K562 (cell line): ENCODE measurements around the gene MFSD8. TPM values are rescaled to one million over a fixed set of nuclear protein-coding genes. Genes with fewer than 3 reads are reported as not detected.

Experiments
- ATAC-seq: fragments of 200-7000 bp; cut with Tn5 transposase; 3 replicates; pipeline ENCODE4 v1.9.1; 2020; ENCODE audit warnings: moderate library complexity
- BruUV-seq: library from RNA; stranded (reverse); fragments of 400-500 nt; replicated peaks from 2 replicates; lab custom pipeline; 2021; lab: Mats Ljungman, UMichigan
- CTCF ChIA-PET: fragments of 300-600 bp; formaldehyde crosslinking; extraction: SDS; loops from one replicate; lab custom pipeline; 2021; ENCODE audit warnings: low intra/inter-chr PET ratio; lab: Yijun Ruan, JAX
- POLR2A ChIA-PET: fragments of 300-600, 350-650 bp; sonication (Branson Sonifier 250); formaldehyde crosslinking; extraction: SDS; loops from one replicate; lab custom pipeline; 2021; ENCODE audit warnings: antibody characterized with exemption, inconsistent platforms; lab: Yijun Ruan, JAX
- DNase-seq, 4 experiments: peaks; one replicate each; pipeline versions ENCODE4 v3.0.0 to v3.0.0-alpha.2; 2011 to 2018; ENCODE audit warnings: low spot score in 3 of 4, mixed read lengths in 3 of 4; ENCODE audit errors: extremely low read depth in 1 of 4
- FAIRE-seq: peaks from 2 replicates; lab custom pipeline; 2011; peaks lifted over from hg19 to GRCh38; lab: Jason Lieb, UNC
- H2AFZ ChIP-seq: 2 replicates; pipeline ENCODE4 v1.6.0; 2011; ENCODE audit warnings: low read depth, low read length, control low read depth, inconsistent platforms
- H3K27ac ChIP-seq: fragments of 200-600 bp; 3 replicates; pipeline ENCODE4 v1.8.0; 2011; ENCODE audit warnings: low read depth, mild to moderate bottlenecking, control low read depth, inconsistent platforms, low read length, moderate library complexity, mixed read lengths; ENCODE audit errors: extremely low read depth
- H3K27me3 ChIP-seq, 2 experiments: fragments of 300-600 bp in 1 of 2; 2 replicates in 1 of 2; 3 replicates in 1 of 2; pipeline versions ENCODE4 v1.6.0 to v1.8.0; 2011; ENCODE audit warnings: inconsistent platforms in 2 of 2, low read length in 2 of 2, mild to moderate bottlenecking in 1 of 2, mixed read lengths in 1 of 2, moderate library complexity in 1 of 2; ENCODE audit not compliant: control insufficient read depth in 2 of 2, insufficient read depth in 2 of 2
- H3K36me3 ChIP-seq: fragments of 300-600 bp; 3 replicates; pipeline ENCODE4 v1.8.0; 2011; ENCODE audit warnings: mild to moderate bottlenecking, low read length, inconsistent platforms; ENCODE audit not compliant: control insufficient read depth, insufficient read depth
- H3K4me1 ChIP-seq, 2 experiments: fragments of 200-600 bp in 1 of 2; replicated peaks in 1 of 2; 2 replicates in 1 of 2; 3 replicates in 1 of 2; pipeline versions ENCODE4 v1.5.1 to v1.8.0; 2011; ENCODE audit warnings: inconsistent platforms in 2 of 2, low read length in 2 of 2, mild to moderate bottlenecking in 1 of 2, mixed read lengths in 1 of 2, moderate library complexity in 1 of 2; ENCODE audit not compliant: control insufficient read depth in 2 of 2, insufficient read depth in 2 of 2
- H3K4me2 ChIP-seq: 2 replicates; pipeline ENCODE4 v1.6.1; 2011; ENCODE audit warnings: low read length, control low read depth, inconsistent platforms, mixed read lengths; ENCODE audit not compliant: insufficient read depth
- H3K4me3 ChIP-seq: fragments of 200-600 bp; sonication (generic), shearing (Covaris generic); 2 replicates; pipeline ENCODE4 v1.5.1; 2016; ENCODE audit warnings: control low read depth, inconsistent platforms
- H3K79me2 ChIP-seq: fragments of 200-600 bp; 3 replicates; pipeline ENCODE4 v1.8.0; 2011; ENCODE audit warnings: low read length, inconsistent platforms; ENCODE audit not compliant: control insufficient read depth, insufficient read depth
- H3K9ac ChIP-seq, 2 experiments: 2 replicates each; pipeline versions ENCODE4 v1.6.0 to v1.6.1; 2011; ENCODE audit warnings: low read depth in 2 of 2, low read length in 2 of 2, control low read depth in 1 of 2, inconsistent platforms in 1 of 2, mild to moderate bottlenecking in 1 of 2, mixed read lengths in 1 of 2; ENCODE audit not compliant: insufficient read depth in 1 of 2
- H3K9me1 ChIP-seq: one replicate; pipeline ENCODE4 v1.6.0; 2011; ENCODE audit warnings: inconsistent platforms, mild to moderate bottlenecking, low read length, moderate library complexity; ENCODE audit not compliant: control insufficient read depth, insufficient read depth
- H3K9me3 ChIP-seq: replicated peaks from 2 replicates; pipeline ENCODE4 v1.5.1; 2011; ENCODE audit warnings: low read depth, low read length, inconsistent platforms; ENCODE audit not compliant: control insufficient read depth, insufficient read depth
- H4K20me1 ChIP-seq: replicated peaks from 2 replicates; pipeline ENCODE4 v1.6.1; 2011; ENCODE audit warnings: low read length, inconsistent platforms, mixed read lengths; ENCODE audit not compliant: control insufficient read depth, insufficient read depth
- COPS2 ChIP-seq: fragments of 450-650 bp; conservative IDR thresholded peaks from 2 replicates; pipeline ENCODE4 v1.6.1; 2016; ENCODE audit warnings: mild to moderate bottlenecking, moderate library complexity
- JUN ChIP-seq, 2 experiments: sonication (generic) in 1 of 2; formaldehyde crosslinking in 1 of 2; IDR thresholded peaks; 2 replicates each; pipeline versions ENCODE4 v1.6.1 to v1.8.0; 2012 to 2022; ENCODE audit warnings: borderline replicate concordance in 2 of 2, mild to moderate bottlenecking in 2 of 2, improper control_type of control experiment in 1 of 2, low read depth in 1 of 2, low read length in 1 of 2, missing genetic modification reagents in 1 of 2
- RCOR1 ChIP-seq, 2 experiments: IDR thresholded peaks; 2 replicates each; pipeline ENCODE4 v1.6.1; 2012; ENCODE audit warnings: low read depth in 2 of 2, low read length in 2 of 2, borderline replicate concordance in 1 of 2, improper control_type of control experiment in 1 of 2
- ZNF124 ChIP-seq: sonication (generic); formaldehyde crosslinking; IDR thresholded peaks from 2 replicates; pipeline ENCODE4 v1.8.1; 2022; ENCODE audit warnings: missing genetic modification reagents
- ZNF699 ChIP-seq: fragments of 250-450 bp; sonication (Bioruptor Pico); IDR thresholded peaks from 2 replicates; pipeline ENCODE4 v1.8.0; 2021; ENCODE audit warnings: mild to moderate bottlenecking, moderate library complexity; ENCODE audit not compliant: insufficient replicate concordance
- ZSCAN32 ChIP-seq: fragments of 450-650 bp; formaldehyde crosslinking; IDR thresholded peaks from 2 replicates; pipeline ENCODE4 v1.4.0; 2020; ENCODE audit warnings: mild to moderate bottlenecking, moderate library complexity
- in situ Hi-C: fragments of 300-500 bp; cut with MboI; formaldehyde crosslinking; loops from 4 replicates; pipeline ENCODE4 v1.15.0; 2018; ENCODE audit warnings: inconsistent platforms, mixed read lengths
- intact Hi-C: fragments of 100-400 bp; cut with micrococcal nuclease; formaldehyde crosslinking; loops from 2 replicates; pipeline ENCODE4 v1.14.2; 2022
- polyA plus RNA-seq, 8 experiments: library from polyadenylated mRNA; depleted of rRNA in 4 of 8; stranded (reverse) in 5 of 8; unstranded in 3 of 8; fragments of >200 nt; fragmentation: Nextera tagmentation in 2 of 8; fragmentation: Illumina TruSeq in 1 of 8; extraction: Ambion mirVana in 2 of 8; extraction: Trizol in 1 of 8; gene quantifications; 2 replicates each; pipeline versions ENCODE4 v1.2.1 to v1.2.3, GENCODE V29; 2011 to 2014; ENCODE audit warnings: inconsistent platforms in 1 of 8, missing spikeins in 1 of 8
- total RNA-seq, 7 experiments: library from RNA; depleted of rRNA in 6 of 7; stranded (reverse); fragments of >200 nt in 6 of 7; fragmentation: Illumina TruSeq in 2 of 7; extraction: Trizol in 2 of 7; gene quantifications; 2 replicates each; pipeline versions ENCODE4 v1.2.1 to v1.2.3, GENCODE V29; 2011 to 2021; ENCODE audit warnings: low replicate concordance in 1 of 7
- TF ChIP-seq, protein P1 (sequence below), 2 experiments: fragments of 450-650 bp in 1 of 2; sonication (generic) in 1 of 2; formaldehyde crosslinking in 1 of 2; IDR thresholded peaks; 2 replicates each; pipeline versions ENCODE4 v1.7.1 to v1.9.0; 2016 to 2022; ENCODE audit warnings: inconsistent platforms in 1 of 2, mild to moderate bottlenecking in 1 of 2, missing genetic modification reagents in 1 of 2
- TF ChIP-seq, protein P2 (sequence below): fragments of 250-450 bp; sonication (Bioruptor Pico); IDR thresholded peaks from 2 replicates; pipeline ENCODE4 v1.9.0; 2021; ENCODE audit warnings: mild to moderate bottlenecking, inconsistent platforms
- TF ChIP-seq, protein P3 (sequence below): sonication (generic); formaldehyde crosslinking; IDR thresholded peaks from 2 replicates; pipeline ENCODE4 v1.8.0; 2022; ENCODE audit warnings: missing genetic modification reagents, mild to moderate bottlenecking, moderate library complexity, borderline replicate concordance

The MFSD8 gene
- total and polyA plus RNA-seq, 9 of the 15 experiments (the other 6 are each of a cell fraction or from before 2014, with no cell fraction given) = 7.0 to 27.2 (median 18.7) TPM

DNA sequence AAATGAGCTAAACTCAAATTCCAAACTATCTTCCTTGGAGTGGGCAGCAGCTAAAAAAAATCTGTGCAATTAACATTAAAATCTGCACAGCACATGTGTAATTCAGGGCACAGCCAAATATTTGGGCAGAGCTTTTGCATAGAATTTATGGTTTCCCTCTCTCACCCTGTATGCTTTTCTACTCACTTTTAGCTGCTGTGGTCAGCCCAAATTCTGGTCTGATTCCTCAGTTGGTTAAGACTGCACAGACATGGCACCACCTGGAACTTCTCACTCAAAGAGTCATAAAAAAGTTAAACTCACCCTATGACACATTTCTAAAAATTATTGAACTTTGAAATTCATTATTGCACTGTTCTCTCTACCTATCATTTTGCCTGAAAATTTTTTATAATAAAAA lies 89.2 kb downstream of the MFSD8 start:
- no TSS peak for BruUV-seq
- Histone ChIP-seq H3K9me1 (no peaks in the 10 kb centered on the region), H2AFZ (no peak overlapping the region), H3K4me1 (peaks cover 2 to 9% of the 10 kb centered on the region in 2 experiments; a peak in 4 of 5 replicates), H3K9me3 (no peaks in the 10 kb centered on the region), H3K79me2 (peaks cover 24% of the 10 kb centered on the region), H3K4me3 (no peak overlapping the region), H4K20me1 (no peaks in the 10 kb centered on the region), H3K36me3 (no peaks in the 10 kb centered on the region), H3K27me3 (no peaks in the 10 kb centered on the region), H3K4me2 (no peak overlapping the region), H3K27ac (no peak overlapping the region), H3K9ac (no peak overlapping the region)
- ATAC-seq (no peak), DNase-seq (no peak), FAIRE-seq (no peak)
- POLR2A ChIA-PET = interaction anchor here (2.2 kb wide), 1 partner anchor 13 kb away, joined by 7 read pairs; no protein-coding TSS in a partner anchor
- intact Hi-C loops (no loop called here), in situ Hi-C loops (no loop called here)
- CTCF ChIA-PET = no interaction called here
- TF ChIP-seq COPS2 = no peak
- TF ChIP-seq ZNF124 (CRISPR knock-in tag) = no peak
- TF ChIP-seq, protein P1, sequence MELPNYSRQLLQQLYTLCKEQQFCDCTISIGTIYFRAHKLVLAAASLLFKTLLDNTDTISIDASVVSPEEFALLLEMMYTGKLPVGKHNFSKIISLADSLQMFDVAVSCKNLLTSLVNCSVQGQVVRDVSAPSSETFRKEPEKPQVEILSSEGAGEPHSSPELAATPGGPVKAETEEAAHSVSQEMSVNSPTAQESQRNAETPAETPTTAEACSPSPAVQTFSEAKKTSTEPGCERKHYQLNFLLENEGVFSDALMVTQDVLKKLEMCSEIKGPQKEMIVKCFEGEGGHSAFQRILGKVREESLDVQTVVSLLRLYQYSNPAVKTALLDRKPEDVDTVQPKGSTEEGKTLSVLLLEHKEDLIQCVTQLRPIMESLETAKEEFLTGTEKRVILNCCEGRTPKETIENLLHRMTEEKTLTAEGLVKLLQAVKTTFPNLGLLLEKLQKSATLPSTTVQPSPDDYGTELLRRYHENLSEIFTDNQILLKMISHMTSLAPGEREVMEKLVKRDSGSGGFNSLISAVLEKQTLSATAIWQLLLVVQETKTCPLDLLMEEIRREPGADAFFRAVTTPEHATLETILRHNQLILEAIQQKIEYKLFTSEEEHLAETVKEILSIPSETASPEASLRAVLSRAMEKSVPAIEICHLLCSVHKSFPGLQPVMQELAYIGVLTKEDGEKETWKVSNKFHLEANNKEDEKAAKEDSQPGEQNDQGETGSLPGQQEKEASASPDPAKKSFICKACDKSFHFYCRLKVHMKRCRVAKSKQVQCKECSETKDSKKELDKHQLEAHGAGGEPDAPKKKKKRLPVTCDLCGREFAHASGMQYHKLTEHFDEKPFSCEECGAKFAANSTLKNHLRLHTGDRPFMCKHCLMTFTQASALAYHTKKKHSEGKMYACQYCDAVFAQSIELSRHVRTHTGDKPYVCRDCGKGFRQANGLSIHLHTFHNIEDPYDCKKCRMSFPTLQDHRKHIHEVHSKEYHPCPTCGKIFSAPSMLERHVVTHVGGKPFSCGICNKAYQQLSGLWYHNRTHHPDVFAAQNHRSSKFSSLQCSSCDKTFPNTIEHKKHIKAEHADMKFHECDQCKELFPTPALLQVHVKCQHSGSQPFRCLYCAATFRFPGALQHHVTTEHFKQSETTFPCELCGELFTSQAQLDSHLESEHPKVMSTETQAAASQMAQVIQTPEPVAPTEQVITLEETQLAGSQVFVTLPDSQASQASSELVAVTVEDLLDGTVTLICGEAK (IDR thresholded peaks at IDR 0.05) = no peak
- TF ChIP-seq, protein P1 (CRISPR knock-in tag; IDR thresholded peaks at IDR 0.05) = no peak
- TF ChIP-seq ZSCAN32 (CRISPR knock-in tag) = no peak
- TF ChIP-seq RCOR1 (IDR thresholded peaks at IDR 0.05; ENCODE audit: borderline replicate concordance in 1 of 2, low read depth in 2 of 2, low read length in 2 of 2) = no peak
- TF ChIP-seq JUN (IDR thresholded peaks at IDR 0.05; ENCODE audit: borderline replicate concordance, low read depth, low read length) = no peak
- TF ChIP-seq JUN (CRISPR knock-in tag; IDR thresholded peaks at IDR 0.05; ENCODE audit: borderline replicate concordance) = no peak
- TF ChIP-seq, protein P2, sequence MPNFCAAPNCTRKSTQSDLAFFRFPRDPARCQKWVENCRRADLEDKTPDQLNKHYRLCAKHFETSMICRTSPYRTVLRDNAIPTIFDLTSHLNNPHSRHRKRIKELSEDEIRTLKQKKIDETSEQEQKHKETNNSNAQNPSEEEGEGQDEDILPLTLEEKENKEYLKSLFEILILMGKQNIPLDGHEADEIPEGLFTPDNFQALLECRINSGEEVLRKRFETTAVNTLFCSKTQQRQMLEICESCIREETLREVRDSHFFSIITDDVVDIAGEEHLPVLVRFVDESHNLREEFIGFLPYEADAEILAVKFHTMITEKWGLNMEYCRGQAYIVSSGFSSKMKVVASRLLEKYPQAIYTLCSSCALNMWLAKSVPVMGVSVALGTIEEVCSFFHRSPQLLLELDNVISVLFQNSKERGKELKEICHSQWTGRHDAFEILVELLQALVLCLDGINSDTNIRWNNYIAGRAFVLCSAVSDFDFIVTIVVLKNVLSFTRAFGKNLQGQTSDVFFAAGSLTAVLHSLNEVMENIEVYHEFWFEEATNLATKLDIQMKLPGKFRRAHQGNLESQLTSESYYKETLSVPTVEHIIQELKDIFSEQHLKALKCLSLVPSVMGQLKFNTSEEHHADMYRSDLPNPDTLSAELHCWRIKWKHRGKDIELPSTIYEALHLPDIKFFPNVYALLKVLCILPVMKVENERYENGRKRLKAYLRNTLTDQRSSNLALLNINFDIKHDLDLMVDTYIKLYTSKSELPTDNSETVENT (CRISPR knock-in tag) = no peak
- TF ChIP-seq, protein P3, sequence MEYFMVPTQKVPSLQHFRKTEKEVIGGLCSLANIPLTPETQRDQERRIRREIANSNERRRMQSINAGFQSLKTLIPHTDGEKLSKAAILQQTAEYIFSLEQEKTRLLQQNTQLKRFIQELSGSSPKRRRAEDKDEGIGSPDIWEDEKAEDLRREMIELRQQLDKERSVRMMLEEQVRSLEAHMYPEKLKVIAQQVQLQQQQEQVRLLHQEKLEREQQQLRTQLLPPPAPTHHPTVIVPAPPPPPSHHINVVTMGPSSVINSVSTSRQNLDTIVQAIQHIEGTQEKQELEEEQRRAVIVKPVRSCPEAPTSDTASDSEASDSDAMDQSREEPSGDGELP (CRISPR knock-in tag) = no peak
- TF ChIP-seq ZNF699 = no peak
